Embryonic facial prominence (tissue), 1 donor: Measurements from ENCODE around the gene CNOT1.
"Not testable (repeated sequence)": the region's sequence is repeated elsewhere in the genome, so short reads cannot be mapped to it uniquely, and the experiment has no call there.

Experiments used
- DNase-seq: peaks from one replicate; pipeline ENCODE4 v3.0.0-alpha.2; 2016; ENCODE audit errors: extremely low spot score

CNOT1 gene

GRCh38 chr16:58502217-58502921, 127.3 kb downstream of the CNOT1 start:
- no peak for DNase-seq

DNA sequence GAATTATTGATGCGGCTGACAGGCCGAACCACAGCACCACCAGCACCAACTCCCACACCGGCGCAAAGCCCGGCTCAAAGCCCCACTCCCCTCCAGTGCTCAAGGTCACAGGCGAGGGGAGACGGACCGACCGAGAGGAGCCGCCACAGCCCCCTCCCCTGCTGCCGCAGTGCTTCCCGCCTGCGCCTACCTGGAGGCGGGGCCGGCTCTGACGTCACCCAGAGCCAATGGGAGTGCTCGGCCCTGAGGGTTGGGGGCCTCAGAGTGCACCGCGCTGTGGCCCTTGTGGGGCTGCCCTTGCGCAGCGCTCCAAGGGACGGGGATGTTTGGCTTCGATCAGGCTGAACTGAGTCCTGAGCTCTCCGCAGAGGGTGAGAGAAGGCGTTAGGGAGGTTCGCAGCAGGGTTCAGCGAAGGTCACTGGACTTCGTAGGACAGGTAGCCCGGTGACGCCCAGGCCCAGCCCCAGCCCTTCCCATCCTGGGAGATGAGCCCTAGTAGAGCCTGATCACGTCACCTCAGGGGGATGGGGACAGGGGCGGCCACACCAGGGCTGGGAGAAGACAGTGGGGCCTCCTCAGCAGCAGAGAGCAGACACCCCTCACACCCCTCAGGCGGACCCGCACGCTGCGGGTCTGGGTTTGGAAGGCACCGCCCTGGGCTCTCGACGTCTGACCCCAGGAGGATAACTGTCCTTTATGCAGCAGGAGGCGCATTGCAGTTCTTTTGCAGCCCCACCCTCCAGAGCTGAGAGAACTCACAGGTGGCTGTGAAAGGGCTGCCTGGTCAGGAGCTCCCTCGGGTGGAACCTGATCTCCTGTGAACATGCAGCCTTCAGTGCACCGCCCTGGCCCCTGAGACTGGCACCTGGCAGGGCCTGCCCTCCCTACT, 128.1 kb downstream of the CNOT1 start:
- DNase-seq: peak; percentile 57

DNA sequence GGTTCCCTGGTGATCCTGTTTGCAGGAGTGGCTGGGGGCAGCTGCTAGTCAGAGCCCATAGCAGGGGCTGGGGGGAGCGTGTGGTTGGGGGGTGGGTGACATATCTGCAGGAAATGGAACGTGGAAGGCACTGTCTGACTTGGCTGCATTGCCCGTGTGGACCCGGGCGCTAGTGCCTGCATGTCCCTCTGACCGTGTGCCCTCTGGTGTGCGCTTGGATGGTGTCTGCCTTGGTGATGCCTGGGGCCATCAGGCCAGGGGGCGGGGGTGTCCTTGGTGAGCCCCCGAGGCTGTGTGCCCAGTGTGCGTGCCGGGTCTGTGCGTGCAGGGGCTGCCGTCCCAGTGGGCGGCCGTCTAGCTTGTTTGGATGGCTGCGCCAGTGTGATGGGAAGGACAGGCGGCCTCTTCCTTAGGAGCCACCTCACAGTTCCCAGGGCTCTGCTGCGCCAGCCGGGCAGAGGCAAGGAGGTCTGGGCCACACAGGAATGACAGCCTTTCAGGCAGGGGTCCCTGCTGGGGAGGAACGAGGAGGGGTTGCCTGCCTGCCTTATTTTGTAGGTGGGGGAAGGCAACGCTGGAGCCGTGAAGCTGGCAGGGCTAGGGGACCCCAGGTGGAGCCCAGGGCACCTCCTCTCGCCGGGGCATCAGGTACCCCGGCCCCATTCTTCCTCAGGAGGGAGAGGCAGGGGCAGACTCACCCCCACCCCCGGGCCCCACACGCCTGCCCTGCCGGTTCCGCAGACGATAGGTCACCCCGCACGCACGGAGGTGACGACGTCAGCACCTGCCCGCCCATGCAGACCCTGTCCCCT, 129.0 kb downstream of the CNOT1 start:
- DNase-seq: no peak

DNA sequence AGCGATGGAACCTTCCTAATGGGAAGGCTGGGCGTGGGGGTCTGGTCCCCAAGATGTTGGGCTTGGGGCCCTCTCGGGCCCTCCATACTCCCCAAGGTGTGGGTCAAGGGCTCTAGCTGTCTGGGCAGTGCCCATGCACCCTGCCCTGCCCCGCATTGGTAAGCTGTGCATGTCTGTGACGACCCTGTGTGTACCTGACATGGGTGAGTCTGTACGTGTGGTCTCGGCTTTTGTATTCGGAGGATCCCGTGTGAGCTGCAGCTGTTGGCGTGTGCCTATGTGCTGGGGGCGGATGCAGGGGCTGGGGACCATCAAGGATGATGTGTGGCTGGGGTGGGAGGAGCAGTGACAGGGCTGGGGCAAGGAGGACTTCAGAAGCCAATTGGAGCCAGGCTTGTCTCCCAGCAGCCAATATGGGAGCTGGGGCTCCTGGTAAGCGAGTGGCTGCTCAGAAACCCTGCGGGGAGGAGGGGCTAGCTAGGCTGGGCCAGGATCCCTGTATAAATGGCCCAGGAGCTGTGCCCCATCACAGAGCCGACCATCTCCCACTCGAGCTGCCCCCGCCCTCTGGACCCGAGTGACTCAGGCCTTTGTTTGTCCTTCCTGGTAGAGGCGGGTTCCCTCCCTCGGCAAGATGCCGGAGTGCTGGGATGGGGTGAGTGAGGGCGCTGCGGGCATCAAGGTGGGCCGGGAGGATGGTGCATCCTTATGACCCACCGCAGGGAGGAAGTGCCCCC, 129.8 kb downstream of the CNOT1 start, which contains the start of gene NDRG4:
Gene NDRG4, plus strand, starts transcription at position 529 of the 737 bp plus-strand sequence. Its CDS starts 106 bp downstream, at position 635.
- DNase-seq: peak; percentile 83

DNA sequence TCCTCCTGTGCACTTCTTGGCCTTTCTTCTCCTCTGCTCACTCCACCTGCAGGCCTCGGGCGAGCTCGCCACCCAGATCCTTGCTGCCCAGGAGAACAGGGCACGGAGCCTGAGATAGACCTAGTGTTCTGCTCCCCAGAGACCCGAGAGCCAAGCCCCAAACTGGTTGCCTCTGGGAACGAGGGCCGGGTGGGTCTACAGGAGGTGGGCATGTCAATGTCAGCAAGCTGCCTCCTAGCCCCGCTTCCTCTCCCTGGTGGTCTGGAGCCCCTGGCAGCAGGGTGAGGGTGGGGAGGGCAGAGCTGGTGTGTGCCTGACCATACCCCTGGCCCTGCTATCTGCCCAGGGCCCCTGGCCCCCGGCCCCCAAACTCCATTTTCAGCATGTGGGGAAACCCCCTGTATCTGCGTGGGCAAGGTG, 130.5 kb downstream of the CNOT1 start:
- DNase-seq: no peak

DNA sequence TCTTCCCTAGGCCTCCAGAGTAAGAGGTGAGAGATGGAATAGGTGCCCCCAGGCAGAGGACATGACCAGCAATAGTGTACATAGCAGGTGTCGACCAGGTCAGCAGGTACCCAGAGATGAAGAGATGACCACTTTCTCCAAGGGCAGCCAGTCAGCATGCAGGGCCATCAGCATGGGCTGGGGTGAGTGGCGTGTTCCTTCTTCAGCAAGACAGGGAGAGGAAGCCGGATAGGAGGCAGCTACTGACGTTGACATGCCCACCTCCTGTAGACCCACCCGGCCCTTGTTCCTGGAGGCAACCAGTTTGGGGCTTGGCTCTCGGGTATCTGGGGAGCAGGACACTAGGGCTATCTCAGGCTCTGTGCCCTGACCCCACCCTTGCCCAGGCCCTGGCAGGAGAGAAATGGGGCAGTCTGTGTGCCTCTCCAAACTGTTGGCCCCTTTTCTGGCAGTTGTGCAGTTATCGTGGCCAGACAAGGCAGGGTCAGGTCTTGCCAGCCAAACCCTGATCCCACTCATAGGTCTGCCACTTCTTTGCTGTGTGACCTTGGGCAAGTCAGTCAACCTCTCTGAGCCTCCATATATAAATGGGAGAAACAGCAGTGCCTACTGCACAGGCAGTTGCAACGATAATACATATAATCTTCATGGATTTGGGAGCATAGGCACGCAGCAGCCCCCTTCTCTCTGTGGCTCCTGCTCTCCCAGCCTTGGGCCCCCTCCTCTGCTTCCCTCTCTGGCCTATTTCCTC, 131.1 kb downstream of the CNOT1 start:
- no peak for DNase-seq

DNA sequence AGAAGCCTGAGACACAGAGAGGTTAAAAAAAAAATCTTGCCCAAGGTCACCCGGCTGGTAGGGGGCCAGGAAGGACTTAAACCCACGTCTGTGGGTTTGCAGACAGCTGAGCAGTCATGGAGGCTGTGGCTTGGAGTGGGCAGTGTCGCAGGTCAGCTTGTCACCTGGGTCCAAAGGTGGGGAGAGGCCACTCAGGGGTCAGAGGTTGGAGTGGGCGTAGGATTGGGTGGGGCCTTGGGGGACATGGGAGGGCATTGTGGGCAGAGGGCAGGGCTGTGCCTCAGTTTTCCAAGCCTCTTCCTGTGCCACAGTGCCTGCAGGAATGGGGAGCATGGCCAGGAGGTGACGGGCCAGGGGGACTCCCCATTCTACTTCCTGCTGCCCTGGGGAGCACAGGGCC, 131.7 kb downstream of the CNOT1 start:
- no peak for DNase-seq

- DNase-seq: no peak
Measured at GRCh38 chr16:58497468-58497867, 132.2 kb downstream of the CNOT1 start.

DNA sequence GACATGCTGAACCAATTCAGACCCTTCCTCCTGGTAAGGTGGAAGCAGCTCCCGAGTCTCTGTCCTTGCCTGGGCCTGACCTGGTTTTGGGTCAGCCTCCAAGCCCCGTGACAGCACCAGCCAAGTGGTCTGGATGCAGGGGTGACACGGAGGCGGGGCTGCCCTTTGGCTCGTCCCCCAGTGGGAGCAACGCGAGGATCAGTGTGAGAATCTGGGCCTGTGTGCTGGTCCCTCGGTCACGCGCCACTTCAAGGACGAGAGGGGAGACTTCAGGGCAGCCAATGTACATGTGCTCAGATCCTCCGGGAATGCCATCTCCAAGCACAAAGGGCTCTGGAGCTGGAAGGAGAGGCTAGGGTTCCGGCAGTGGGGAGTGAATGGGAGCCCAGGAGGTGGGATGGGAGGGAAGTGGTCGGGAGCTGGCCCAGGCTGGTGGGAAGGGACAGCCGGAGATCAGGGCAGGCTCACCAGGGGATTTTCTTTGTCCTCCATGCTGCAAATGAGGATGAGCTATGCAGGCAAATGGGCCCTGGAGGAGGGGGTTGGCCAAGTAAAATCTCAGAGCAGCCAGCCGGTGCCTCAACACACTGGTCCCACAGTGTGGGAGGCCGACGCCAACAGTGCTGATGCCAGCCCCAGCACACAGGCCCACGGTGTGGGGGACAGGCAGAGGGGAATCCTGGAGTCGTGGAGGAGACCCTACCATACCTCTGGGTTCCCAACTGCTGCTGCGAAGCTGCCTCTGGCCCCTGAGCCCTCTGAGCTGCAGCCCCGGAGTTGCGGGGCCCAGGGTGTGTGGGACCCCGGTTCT, 133.9 kb downstream of the CNOT1 start:
- DNase-seq: no peak

GRCh38 chr16:58494981-58495520, 134.6 kb downstream of the CNOT1 start:
- DNase-seq: peak; percentile 87

DNA sequence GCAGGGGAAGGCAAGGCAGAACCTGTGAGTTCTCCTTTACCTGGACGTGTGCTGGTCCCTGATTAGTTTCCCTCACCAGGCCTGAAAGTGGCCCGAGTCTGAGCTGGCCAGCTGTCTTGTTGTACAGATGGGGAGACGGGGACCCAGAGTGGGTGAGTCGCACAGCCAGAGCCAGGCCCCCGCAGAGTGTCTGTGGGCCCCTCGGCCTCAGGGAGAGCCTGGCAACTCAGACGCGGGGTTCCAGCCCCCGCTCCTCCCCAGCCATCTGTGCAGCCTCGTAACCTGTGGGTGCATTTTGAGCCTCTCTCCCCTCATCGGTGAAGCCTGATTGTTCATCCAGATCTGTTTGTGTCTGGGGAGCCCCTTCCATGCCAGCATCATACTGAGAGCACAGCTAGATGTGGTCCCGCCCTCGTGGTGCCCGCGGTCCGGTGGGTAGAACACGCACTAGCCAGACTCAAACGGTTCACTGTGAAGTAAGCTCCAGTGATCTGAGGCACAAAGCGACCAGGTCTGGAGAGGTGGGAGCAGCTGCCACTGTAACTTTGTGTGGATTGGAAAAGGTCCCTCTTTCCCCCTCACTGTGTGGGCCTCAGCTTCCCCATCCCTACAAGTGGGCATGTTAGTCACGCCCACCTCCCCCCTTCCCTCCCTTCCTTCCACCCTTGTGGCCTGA, 135.7 kb downstream of the CNOT1 start:
- no peak for DNase-seq

GRCh38 chr16:58492735-58493134, 136.9 kb downstream of the CNOT1 start:
- no peak for DNase-seq

GRCh38 chr16:58492066-58492465, 137.6 kb downstream of the CNOT1 start:
- no peak for DNase-seq

DNA sequence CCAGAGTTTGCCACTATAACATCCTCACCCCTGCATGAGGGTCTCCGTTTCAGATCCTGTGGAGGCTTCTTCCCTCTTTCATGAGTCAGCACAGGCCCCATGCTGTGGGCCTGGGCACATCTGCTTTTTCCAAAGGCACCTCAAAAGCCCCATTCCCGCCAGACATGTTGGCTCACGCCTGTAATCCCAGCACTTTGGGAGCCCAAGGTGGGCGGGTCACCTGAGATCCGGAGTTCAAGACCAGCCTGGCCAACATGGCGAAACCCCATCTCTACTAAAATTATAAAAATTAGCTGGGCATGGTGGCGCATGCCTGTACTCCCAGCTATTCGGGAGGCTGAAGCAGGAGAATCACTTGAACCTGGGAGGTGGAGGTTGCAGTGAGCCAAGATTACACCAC, 139.1 kb downstream of the CNOT1 start:
- not testable (repeated sequence) for DNase-seq

DNA sequence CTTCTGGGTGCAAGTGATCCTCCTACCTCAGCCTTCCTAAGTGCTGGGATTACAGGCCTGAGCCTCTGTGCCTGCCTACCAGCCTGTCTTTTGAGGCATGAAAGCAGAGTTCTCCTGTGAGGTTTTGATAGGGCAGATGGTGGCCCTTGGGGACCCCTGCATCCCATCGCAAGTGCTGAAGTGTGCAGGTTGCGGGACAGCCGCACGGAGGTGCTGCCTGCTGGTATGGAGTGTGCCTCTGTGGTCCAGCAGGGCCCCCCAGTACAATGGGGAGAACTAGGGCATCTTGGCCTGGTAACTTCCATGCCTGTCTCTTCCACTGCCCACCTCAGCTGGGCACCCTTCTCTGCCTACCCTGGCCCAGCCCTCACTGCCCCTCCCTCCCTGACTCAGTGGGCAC, 139.6 kb downstream of the CNOT1 start:
- DNase-seq: no peak

- DNase-seq: no peak
Measured at GRCh38 chr16:58488531-58488930, 141.1 kb downstream of the CNOT1 start.

DNA sequence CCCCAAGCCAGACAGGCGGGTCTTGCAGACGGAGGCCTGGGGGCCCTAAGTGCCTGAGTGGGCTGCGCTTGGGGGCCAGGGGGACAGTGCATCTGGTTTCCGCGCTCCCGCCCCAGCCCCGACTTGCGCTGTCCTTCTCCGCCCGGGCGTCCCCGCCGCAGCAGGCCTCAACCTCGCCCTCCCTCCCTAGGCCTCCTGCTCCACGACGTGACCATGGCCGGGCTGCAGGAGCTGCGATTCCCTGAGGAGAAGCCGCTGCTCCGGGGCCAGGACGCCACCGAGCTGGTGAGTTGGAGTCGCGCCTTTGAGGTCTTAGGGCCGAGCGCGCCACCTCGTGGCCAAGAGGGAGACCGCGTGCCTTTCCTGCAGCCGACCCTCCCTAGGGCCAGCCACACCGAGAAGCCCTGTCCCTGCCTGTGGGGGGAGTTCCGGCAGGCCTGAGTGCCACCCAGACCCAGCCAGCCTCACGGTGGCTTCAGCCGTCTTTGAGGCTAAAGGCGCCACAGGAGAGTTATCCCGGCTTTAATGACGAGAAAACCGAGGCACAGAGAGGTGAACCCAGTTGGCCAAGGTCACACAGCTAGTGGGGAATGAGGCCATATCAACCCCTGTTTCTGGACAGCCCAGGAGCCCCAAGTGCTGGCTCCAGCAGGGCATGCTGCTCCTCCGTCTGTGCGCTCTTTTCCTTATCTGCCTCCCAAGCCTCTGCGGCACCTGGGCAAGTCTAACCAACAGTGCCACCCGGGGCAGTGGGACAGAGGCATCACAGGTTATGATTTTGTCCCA, 141.9 kb downstream of the CNOT1 start:
- peak; percentile 73 for DNase-seq
